Ishikawa (cell line): Measurements from ENCODE around the gene RNF20.

Experiments
- CEBPB ChIP-seq: IDR thresholded peaks from 2 replicates; pipeline ENCODE4 v1.6.1; 2012
- CREB1 ChIP-seq: IDR thresholded peaks from 2 replicates; pipeline ENCODE4 v1.6.1; 2012; ENCODE audit warnings: low read depth
- EGR1 ChIP-seq: IDR thresholded peaks from 2 replicates; pipeline ENCODE4 v1.6.1; 2012
- FOXM1 ChIP-seq: IDR thresholded peaks from 2 replicates; pipeline ENCODE4 v1.6.1; 2012; ENCODE audit warnings: low read depth, borderline replicate concordance
- NFIC ChIP-seq: IDR thresholded peaks from 2 replicates; pipeline ENCODE4 v1.6.1; 2012
- RAD21 ChIP-seq: IDR thresholded peaks from 2 replicates; pipeline ENCODE4 v1.6.1; 2012; ENCODE audit warnings: low read depth
- TAF1 ChIP-seq: IDR thresholded peaks from 2 replicates; pipeline ENCODE4 v1.6.1; 2012; ENCODE audit warnings: low read depth, mild to moderate bottlenecking
- TCF12 ChIP-seq: IDR thresholded peaks from 2 replicates; pipeline ENCODE4 v1.6.1; 2012; ENCODE audit warnings: low read depth
- TEAD4 ChIP-seq: IDR thresholded peaks from 2 replicates; pipeline ENCODE4 v1.6.1; 2012
- YY1 ChIP-seq: IDR thresholded peaks from 2 replicates; pipeline ENCODE4 v1.6.1; 2012; ENCODE audit warnings: low read depth
- ZBTB7A ChIP-seq: IDR thresholded peaks from 2 replicates; pipeline ENCODE4 v1.6.1; 2012; ENCODE audit warnings: low read depth
- TF ChIP-seq, protein P1 (sequence below): IDR thresholded peaks from 2 replicates; pipeline ENCODE4 v1.6.1; 2012; ENCODE audit warnings: low read depth, mild to moderate bottlenecking
- TF ChIP-seq, protein P2 (sequence below): IDR thresholded peaks from 2 replicates; pipeline ENCODE4 v1.6.1; 2012
- TF ChIP-seq, protein P3 (sequence below): IDR thresholded peaks from 2 replicates; pipeline ENCODE4 v1.6.1; 2012

Gene RNF20

DNA sequence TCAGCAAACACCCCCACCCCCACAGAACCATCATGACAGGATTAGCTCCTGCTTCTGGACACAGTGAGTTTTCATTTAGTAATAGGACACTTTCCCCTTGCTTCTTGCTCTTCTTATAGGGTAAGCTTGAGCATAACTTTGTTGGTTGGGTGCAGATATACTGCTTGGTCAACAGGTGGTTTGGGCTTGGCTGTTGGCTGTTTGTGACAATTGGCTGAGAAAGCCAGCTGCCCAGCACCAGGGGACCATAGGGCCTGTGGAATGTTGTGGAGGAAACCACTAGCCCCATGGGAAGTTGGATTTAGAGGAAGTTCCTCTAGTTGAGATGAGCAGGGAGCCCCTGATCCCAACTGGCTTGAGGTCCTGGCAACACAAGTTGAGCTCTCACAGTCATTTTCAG, 30.6 kb downstream of the RNF20 start:
- TF ChIP-seq NFIC = no peak
- no peak for TF ChIP-seq TAF1
- TF ChIP-seq, protein P1, sequence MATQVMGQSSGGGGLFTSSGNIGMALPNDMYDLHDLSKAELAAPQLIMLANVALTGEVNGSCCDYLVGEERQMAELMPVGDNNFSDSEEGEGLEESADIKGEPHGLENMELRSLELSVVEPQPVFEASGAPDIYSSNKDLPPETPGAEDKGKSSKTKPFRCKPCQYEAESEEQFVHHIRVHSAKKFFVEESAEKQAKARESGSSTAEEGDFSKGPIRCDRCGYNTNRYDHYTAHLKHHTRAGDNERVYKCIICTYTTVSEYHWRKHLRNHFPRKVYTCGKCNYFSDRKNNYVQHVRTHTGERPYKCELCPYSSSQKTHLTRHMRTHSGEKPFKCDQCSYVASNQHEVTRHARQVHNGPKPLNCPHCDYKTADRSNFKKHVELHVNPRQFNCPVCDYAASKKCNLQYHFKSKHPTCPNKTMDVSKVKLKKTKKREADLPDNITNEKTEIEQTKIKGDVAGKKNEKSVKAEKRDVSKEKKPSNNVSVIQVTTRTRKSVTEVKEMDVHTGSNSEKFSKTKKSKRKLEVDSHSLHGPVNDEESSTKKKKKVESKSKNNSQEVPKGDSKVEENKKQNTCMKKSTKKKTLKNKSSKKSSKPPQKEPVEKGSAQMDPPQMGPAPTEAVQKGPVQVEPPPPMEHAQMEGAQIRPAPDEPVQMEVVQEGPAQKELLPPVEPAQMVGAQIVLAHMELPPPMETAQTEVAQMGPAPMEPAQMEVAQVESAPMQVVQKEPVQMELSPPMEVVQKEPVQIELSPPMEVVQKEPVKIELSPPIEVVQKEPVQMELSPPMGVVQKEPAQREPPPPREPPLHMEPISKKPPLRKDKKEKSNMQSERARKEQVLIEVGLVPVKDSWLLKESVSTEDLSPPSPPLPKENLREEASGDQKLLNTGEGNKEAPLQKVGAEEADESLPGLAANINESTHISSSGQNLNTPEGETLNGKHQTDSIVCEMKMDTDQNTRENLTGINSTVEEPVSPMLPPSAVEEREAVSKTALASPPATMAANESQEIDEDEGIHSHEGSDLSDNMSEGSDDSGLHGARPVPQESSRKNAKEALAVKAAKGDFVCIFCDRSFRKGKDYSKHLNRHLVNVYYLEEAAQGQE = no peak
- TF ChIP-seq TCF12 = no peak
- no peak for TF ChIP-seq EGR1
- TF ChIP-seq, protein P2, sequence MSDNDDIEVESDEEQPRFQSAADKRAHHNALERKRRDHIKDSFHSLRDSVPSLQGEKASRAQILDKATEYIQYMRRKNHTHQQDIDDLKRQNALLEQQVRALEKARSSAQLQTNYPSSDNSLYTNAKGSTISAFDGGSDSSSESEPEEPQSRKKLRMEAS = no peak
- TF ChIP-seq CEBPB = no peak

DNA sequence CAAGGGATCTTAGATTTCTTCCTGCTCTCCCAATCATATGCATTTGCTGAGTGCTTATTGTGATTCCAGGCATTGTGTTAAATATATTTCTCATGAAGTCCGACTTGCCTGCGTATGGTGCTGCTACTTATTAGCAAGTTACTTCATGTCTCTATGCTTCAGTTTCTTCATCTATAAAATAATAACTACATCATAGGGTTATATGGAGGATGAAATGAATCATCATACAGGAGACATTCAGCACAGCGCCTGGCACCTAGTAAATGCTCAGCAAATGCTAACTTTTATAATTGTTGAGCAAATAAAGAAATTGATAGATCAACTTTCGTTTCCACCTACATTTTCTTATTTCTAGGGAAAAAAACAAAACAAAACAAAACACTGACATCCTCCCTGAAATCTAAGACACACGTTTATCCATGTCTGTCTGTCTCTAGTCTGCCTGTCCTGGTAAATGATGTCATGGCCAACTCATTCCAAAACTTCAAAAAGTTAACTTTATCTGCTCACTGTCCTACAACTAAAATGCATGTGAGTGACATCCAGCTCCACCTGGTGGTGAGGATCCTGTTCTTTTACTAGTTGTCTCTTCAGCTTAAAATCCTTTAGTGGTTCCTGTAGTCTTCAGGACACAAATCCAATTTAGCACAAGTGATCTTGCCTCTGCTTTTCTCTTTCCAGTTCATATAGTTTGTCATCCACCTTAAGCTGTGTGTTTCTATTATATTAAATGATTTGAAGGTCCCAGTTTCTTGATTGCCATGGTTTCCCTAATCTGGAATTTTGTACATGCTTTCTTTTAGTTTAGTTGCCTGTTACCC, 33.5 kb downstream of the RNF20 start:
- no peak for TF ChIP-seq TCF12
- no peak for TF ChIP-seq YY1
- TF ChIP-seq, protein P2 = no peak
- TF ChIP-seq TAF1 = no peak
- no peak for TF ChIP-seq ZBTB7A
- TF ChIP-seq EGR1 = no peak
- no peak for TF ChIP-seq CREB1
- TF ChIP-seq NFIC = no peak
- TF ChIP-seq RAD21 = no peak; the same call in 1 of the 2 replicates
- TF ChIP-seq, protein P1 = no peak
- TF ChIP-seq CEBPB = no peak
- TF ChIP-seq, protein P3, sequence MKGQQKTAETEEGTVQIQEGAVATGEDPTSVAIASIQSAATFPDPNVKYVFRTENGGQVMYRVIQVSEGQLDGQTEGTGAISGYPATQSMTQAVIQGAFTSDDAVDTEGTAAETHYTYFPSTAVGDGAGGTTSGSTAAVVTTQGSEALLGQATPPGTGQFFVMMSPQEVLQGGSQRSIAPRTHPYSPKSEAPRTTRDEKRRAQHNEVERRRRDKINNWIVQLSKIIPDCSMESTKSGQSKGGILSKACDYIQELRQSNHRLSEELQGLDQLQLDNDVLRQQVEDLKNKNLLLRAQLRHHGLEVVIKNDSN = no peak
- TF ChIP-seq FOXM1 = no peak
- no peak for TF ChIP-seq TEAD4

DNA sequence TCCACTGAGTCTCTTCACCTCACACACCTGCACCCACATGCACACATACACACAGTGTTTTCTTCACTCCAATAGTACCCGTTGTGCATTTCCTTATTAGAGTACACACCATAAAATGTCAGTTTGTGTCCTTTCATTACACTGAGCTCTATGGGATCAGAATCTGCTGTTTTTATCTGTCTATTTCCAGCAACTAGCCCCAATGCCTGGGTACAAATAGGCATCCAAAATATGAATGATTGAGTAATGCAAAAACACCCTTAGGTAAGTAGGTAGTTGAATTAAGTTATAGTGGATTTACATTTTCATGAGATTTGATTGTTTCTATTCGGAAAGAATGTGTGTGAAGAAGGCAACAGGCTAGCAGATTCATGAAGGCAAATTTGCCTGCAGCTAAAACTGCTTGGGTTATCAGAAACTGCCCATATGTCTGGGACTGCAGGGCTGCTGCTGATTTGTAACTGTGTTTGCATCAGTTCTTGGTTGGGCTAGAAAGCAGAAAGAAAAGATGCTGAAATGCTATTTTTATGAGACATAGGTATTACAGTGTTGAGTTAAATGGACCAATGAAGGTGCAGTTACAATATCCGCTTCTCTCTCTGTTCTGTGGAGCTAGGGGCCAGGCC, 34.2 kb downstream of the RNF20 start:
- no peak for TF ChIP-seq ZBTB7A
- TF ChIP-seq FOXM1 = no peak
- TF ChIP-seq TEAD4 = no peak
- TF ChIP-seq CREB1 = no peak
- TF ChIP-seq TAF1 = no peak
- TF ChIP-seq NFIC = no peak
- TF ChIP-seq TCF12 = no peak

DNA sequence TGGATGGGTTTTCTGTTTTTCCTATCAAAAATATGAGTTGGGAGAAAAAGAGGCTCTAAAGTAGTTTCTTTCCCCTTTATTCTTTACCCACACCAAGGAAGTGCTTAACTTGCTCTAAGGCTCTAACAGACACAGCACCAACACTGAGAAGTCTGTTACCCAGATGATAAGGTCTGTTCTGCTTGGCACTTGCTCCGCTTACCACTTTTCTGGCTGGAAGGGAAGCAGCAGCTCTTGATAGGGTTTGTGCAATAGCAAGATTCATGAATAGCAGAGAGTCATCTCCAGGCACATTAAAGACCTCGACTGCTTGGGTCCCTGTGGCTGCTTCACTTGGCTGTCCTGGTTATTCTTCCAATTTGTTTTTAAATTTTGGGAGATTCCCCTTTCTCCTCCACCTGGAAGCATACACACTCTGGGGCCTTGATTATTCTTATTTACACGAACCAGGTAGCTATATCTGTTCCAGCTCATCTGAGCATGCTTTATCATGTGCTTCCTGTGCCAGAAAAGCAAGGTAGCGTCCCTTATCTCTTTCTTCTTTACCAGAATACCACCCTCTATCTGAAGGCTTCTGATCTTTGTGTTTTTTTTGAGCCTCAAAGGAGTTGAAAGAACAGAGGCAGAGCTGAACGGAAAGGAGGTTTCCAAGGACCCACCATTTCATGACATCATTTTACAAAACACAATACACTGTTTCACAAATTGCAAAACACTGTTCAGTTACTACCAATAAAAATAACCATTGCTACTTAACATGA, 36.3 kb downstream of the RNF20 start:
- TF ChIP-seq CREB1 = no peak
- TF ChIP-seq CEBPB = no peak
- TF ChIP-seq, protein P2 = no peak

DNA sequence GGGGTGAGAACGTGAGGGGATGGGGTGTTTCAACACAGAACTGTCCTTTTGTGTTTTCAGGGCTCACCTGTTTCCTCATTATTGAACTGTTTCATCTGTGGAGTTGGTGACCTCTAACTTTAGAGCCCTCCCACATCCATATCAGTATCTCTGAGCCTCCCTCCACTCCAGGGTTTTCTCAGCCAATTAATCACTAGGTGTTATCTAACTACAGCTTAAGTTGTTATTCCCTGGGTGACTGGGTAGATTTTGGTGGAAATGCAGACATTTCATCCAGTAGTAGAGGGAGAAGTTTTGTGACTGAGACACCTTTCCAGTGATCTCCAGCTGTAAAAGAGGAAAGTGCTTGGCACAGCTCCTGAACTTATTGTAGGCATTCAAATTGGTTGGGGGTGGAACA, 37.5 kb downstream of the RNF20 start:
- no peak for TF ChIP-seq ZBTB7A

DNA sequence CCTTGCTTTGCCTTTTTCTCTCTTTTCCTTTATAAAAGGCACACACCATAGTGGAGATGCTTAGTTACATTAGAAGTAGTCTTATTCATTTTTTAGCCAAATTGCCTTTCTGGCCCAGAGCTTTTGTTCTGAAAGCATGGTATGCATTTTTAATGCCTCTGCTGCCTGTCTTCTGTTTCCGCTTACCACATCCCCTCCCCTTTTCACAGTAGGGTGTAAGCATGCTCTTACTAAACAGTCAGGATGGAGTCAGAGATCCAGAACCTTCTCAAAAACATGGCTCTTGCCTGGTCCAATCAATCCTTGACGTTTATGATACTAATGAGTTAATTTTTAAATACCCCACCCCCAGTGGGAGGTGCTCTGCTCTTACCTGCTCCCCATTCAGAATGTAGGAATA, 38.7 kb downstream of the RNF20 start:
- no peak for TF ChIP-seq NFIC
- no peak for TF ChIP-seq CREB1
- no peak for TF ChIP-seq TCF12
- no peak for TF ChIP-seq CEBPB
- TF ChIP-seq, protein P3 = no peak
- no peak for TF ChIP-seq TEAD4
- no peak for TF ChIP-seq EGR1
- no peak for TF ChIP-seq YY1
- no peak for TF ChIP-seq ZBTB7A
- TF ChIP-seq, protein P2 = no peak
